Central memory CD8-positive, alpha-beta T cell (primary cell): ENCODE data around the gene TASOR2.
A peak's percentile ranks its signal among the peaks of the same experiment; 100 is the strongest.

Experiments
- ATAC-seq: fragments of 150-1000 bp; cut with Tn5 transposase; replicated peaks from 2 replicates; pipeline ENCODE4 v1.10.0; 2022; ENCODE audit warnings: mild to moderate bottlenecking, moderate FRiP score, moderate number of reproducible peaks; ENCODE audit not compliant: poor library complexity, severe bottlenecking; ENCODE audit errors: extremely low read depth
- DNase-seq, 2 donors: peaks; one replicate each; pipeline ENCODE4 v3.0.0; 2021; ENCODE audit warnings: low spot score in 2 of 2
- H3K27ac Mint-ChIP-seq: one replicate; pipeline ENCODE4 v1.8.0; 2022; ENCODE audit warnings: low read depth, mild to moderate bottlenecking, moderate library complexity, mixed read lengths
- H3K27me3 Mint-ChIP-seq: one replicate; pipeline ENCODE4 v1.8.0; 2022; ENCODE audit warnings: mixed read lengths
- H3K36me3 Mint-ChIP-seq: one replicate; pipeline ENCODE4 v1.8.0; 2022; ENCODE audit warnings: mild to moderate bottlenecking, moderate library complexity, mixed read lengths; ENCODE audit not compliant: insufficient read depth
- H3K4me1 Mint-ChIP-seq: one replicate; pipeline ENCODE4 v1.8.0; 2022; ENCODE audit warnings: mixed read lengths
- H3K4me3 Mint-ChIP-seq: one replicate; pipeline ENCODE4 v1.8.0; 2022; ENCODE audit warnings: mild to moderate bottlenecking, moderate library complexity, mixed read lengths
- H3K9me3 Mint-ChIP-seq: one replicate; pipeline ENCODE4 v1.8.0; 2022; ENCODE audit warnings: mixed read lengths

The TASOR2 gene

DNA sequence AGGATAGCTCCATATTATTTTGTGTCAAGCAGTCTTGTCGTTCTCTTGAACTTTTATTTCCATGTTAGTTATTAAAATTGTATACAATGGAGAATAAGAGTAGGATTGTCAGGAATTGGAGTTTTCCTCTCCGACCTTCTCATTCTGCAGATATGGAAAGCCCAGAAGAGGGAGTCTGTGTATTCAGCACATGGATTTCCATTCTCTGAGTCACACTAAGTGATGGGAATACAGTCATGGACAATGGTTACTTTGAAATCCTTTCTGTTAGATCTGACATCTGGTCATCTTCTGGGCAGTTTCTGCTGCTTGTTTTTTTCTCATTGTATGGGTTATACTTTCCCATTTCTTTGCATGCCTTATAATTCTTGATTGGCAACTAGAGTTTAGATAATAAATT lies 5.0 kb upstream of the TASOR2 start:
- DNase-seq (no peak), ATAC-seq (no peak)
- no peak overlapping the region for H3K4me3 Mint-ChIP-seq
- H3K27ac Mint-ChIP-seq = no peak overlapping the region
- no peaks in the 10 kb centered on the region for H3K9me3 Mint-ChIP-seq
- H3K27me3 Mint-ChIP-seq = peaks cover 44% of the 10 kb centered on the region
- H3K4me1 Mint-ChIP-seq = peaks cover 13% of the 10 kb centered on the region
- peaks cover 7% of the 10 kb centered on the region for H3K36me3 Mint-ChIP-seq

DNA sequence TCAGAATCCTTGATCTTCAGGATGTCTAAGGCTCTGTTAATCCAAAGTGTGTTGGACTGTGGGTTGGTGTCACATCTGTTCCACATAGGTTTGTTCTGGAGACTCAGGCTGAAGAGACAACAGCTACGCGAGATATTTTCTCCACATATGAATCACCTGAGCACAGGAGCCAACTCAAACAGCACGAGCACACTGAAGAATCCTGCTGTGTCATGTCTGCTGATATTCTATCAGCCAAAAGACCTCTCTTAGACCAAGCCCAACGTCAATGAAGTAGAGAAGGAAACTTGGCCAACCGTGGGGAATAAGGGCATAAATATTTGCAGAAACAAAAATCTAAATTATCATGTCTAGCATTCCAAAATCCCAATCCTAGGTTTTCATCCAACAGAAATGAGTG lies 2.7 kb upstream of the TASOR2 start:
- peaks cover 34% of the 10 kb centered on the region for H3K27me3 Mint-ChIP-seq
- H3K4me1 Mint-ChIP-seq = peaks cover 30% of the 10 kb centered on the region
- H3K36me3 Mint-ChIP-seq = peaks cover 12% of the 10 kb centered on the region
- H3K27ac Mint-ChIP-seq = no peak overlapping the region
- no peak overlapping the region for H3K4me3 Mint-ChIP-seq
- no peaks in the 10 kb centered on the region for H3K9me3 Mint-ChIP-seq
- ATAC-seq (no peak), DNase-seq (no peak)

DNA sequence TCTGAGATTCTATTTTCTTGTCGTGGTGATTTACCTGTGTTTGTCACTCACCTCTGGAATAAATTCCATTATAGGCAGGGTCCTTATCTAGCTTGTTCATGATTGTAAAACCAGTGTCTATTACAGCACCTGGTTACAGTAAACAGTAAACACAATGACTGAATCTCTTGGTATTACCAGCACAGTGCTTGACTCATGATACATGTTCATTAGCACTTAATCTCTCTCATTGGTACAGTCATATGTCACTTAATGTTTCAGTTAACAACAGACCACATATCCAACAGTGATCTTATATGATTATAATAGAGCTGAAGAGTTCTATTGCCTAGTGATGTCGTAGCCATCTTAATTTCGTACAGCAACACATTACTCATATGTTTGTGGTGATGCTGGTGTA lies 1.6 kb upstream of the TASOR2 start:
- ATAC-seq = no peak
- H3K27ac Mint-ChIP-seq = no peak overlapping the region
- H3K36me3 Mint-ChIP-seq = peaks cover 12% of the 10 kb centered on the region

DNA sequence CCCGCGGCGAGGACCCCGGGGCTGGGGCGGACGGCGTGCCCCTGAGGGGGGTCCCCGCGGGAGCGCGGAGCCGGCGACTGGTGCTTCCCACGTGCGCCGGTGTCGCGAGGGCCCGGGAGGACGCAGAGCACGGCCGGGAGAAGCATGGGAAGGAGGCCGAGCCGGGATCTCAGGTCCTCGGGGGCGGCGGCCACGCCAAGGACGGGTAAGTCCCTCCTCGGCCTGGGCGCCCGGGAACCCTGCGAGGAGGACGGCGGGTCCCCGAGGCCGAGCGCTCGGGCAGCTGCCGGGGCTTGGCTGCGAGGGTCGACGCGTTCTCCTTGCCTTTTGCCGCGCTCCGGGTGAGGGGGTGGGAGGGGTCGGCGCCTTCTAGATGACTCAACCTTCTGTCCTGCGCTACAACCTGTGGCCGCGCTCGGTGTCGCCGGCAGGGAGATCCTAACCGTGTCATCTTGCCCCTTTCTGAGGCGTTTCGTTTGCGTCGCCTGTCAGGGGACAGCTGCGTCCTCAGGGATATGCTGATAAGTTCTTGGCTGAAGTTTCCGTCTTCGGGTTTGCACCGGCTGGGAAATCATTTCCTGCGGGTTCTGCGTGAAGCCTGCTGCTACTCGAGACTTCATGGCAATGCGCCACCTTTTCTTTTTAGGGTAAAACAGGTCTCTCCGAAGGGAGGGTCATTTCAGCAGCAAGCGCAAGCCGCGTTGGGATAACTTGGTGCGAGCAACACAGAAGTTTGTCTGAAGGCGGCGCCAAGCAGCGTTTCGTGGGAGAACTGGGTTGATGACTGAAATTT lies 529 bp downstream of the TASOR2 start:
- H3K9me3 Mint-ChIP-seq = no peaks in the 10 kb centered on the region
- DNase-seq = peak; percentile 46 to 55
- peak overlapping the region; percentile 97 for H3K4me3 Mint-ChIP-seq
- ATAC-seq = peak; percentile 72
- peaks cover 12% of the 10 kb centered on the region for H3K36me3 Mint-ChIP-seq
- H3K27ac Mint-ChIP-seq = peak overlapping the region; percentile 98
- H3K27me3 Mint-ChIP-seq = peaks cover 2% of the 10 kb centered on the region
- peaks cover 43% of the 10 kb centered on the region for H3K4me1 Mint-ChIP-seq

More for the DNA sequence above, 1.6 kb upstream of the TASOR2 start:
- Mint-ChIP-seq H3K4me3 (peak overlapping the region; percentile 4), H3K27me3 (peaks cover 23% of the 10 kb centered on the region), H3K9me3 (no peaks in the 10 kb centered on the region), H3K4me1 (peaks cover 30% of the 10 kb centered on the region)
- no peak for DNase-seq

DNA sequence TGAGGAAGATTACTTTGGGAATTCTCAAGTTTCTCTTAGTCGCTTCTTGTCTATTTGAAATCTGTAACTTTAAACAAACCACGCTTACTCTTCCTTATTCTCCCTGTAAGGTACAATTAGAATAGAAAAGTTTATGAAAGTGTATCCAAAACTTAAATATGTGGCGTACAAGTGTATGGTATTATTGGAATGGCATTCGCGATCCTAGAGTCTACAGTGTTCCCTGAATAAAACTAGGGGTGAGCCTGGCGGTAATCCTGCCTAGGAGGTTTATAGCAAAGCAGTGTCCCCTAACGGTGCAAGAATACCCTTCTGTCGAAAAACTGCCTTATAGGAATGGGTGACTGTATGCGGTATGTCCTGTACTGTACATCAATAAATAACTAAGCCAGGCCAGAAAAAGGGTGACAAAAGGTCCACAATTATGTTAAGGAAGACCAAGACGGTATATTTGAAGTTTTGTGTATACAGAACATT lies 1.2 kb downstream of the TASOR2 start:
- no peak for DNase-seq
- no peaks in the 10 kb centered on the region for H3K9me3 Mint-ChIP-seq
- peak overlapping the region; percentile 97 for H3K4me3 Mint-ChIP-seq
- H3K27me3 Mint-ChIP-seq = no peaks in the 10 kb centered on the region
- no peak for ATAC-seq
- H3K36me3 Mint-ChIP-seq = peaks cover 12% of the 10 kb centered on the region
- peak overlapping the region; percentile 98 for H3K27ac Mint-ChIP-seq
- H3K4me1 Mint-ChIP-seq = peaks cover 43% of the 10 kb centered on the region

DNA sequence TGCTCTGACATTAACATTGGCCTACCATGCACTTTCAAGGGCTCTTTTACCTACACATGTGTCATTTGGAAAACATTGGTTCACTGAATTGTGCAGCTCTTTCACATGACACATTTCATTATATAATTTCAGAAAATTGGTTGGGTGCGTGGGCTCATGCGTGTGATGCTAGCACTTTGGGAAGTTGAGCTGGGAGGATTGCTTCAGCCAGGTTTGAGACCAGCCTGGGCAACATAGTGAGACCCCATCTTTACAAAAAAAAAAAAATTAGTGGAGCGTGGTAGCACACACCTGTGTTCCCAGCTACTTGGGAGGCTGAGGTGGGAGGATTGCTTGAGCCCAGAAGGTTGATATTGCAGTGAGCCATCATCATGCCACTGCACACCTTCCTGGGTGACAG lies 3.9 kb downstream of the TASOR2 start:
- H3K27ac Mint-ChIP-seq = no peak overlapping the region
- H3K27me3 Mint-ChIP-seq = no peaks in the 10 kb centered on the region
- H3K4me1 Mint-ChIP-seq = peaks cover 46% of the 10 kb centered on the region
- H3K4me3 Mint-ChIP-seq = no peak overlapping the region
- H3K9me3 Mint-ChIP-seq = no peaks in the 10 kb centered on the region
- DNase-seq (no peak), ATAC-seq (no peak)
- H3K36me3 Mint-ChIP-seq = peaks cover 9% of the 10 kb centered on the region

DNA sequence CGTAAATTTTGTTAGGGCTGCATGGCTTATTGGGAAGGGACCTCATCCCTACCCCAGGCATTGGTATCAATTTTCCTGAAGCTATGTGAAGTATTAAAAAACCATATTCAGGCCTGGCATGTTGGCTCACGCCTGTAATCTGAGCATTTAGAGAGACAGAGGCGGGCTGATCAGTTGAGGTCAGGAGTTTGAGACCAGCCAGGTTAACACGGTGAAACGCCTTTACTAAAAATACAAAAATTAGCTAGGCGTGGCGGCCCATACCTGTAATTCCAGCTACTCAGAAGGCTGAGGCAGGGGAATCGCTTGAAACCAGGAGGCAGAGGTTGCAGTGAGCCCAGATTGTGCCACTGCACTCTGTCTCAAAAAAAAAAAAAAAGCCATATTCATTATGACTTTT lies 7.1 kb downstream of the TASOR2 start:
- peak overlapping the region; percentile 58 for H3K4me3 Mint-ChIP-seq
- H3K27me3 Mint-ChIP-seq = no peaks in the 10 kb centered on the region
- ATAC-seq (no peak), DNase-seq (no peak)
- no peaks in the 10 kb centered on the region for H3K36me3 Mint-ChIP-seq
- no peak overlapping the region for H3K27ac Mint-ChIP-seq
- no peaks in the 10 kb centered on the region for H3K9me3 Mint-ChIP-seq
- peaks cover 40% of the 10 kb centered on the region for H3K4me1 Mint-ChIP-seq

DNA sequence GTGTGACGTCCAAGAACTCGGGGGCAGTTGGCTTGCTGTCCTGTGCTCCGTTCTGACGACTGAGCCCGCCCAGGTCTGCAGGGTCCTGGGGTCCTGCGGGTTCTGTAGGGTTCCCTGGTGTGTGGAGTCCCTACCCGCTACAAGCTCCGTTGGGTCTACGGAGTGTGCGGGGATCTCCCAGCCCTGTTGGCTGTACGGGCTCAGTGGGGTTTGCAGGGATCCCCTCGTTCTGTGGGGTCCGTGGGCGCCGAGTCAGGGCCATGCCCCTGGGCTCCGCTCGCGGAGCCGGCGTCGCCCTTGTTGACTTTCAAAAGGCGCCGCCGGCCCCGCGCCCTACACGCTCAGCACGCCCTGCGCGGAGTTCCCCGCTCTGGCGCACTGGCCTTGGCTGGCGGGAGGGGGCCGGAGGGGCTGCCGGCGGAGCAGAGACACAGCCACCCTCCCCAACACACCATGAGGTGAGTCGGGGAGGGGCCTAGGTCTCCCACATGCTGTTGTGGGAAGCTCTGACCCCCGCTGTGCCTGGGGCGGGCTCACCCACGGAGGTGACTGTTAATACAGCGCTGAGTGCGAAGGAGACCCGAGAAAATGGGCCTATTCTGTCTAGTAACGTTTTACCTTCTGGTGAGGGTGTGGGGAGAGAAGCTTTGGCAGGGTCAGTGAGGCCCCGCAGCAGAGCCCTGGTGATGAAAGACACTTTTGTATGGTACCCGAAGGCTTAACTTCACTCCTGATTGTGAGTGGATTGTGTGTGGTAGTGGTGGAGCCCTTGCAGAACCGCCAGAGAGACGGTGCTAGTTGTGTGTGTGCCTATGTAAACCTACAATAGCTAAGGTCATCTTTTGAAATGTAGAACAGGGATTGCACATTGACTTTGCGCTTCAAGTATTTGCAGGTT lies 8.1 kb downstream of the TASOR2 start:
- ATAC-seq (peak; percentile 90), DNase-seq (peak; percentile 37 to 38)
- H3K36me3 Mint-ChIP-seq = no peaks in the 10 kb centered on the region
- peaks cover 47% of the 10 kb centered on the region for H3K4me1 Mint-ChIP-seq
- H3K27ac Mint-ChIP-seq = peak overlapping the region; percentile 85
- H3K9me3 Mint-ChIP-seq = no peaks in the 10 kb centered on the region
- no peaks in the 10 kb centered on the region for H3K27me3 Mint-ChIP-seq
- H3K4me3 Mint-ChIP-seq = peak overlapping the region; percentile 58

DNA sequence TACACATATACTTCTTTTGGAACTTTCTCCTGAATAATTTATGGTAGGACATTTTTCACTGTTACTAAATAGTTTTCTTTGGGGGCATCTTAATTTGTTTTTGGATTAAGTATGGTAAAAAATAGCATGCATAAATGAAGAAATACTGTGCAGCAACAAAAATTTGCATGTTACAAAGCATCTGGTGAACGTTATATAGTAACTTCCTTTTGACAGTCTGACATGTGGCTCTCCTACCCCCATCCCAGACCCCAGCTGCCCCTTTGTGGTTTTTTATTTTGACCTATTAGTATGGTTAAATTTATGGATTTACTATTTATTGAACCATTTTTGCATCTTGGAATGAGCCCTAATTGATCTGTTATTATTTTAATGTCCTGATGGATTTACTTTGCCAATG lies 9.9 kb downstream of the TASOR2 start:
- Mint-ChIP-seq H3K27me3 (no peaks in the 10 kb centered on the region), H3K4me1 (peaks cover 35% of the 10 kb centered on the region)

DNA sequence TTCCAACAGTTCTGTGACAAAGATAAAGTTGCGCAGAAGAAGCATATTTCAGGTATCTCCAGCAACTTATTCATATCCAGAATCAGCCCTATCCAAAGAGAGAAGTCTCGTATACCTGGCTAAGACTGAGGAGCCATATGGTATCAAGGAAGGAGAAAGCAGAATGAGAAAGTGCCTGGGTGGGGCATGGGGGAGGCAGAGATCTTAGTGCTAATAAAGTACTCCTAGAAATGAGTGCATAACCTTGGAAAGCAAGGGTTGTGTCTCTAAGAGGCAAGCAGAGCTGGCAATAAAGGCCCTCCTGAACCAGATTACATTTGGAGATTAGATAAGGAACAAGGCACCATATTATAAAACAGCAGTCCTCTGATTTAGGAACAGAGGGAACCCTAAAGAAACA lies 12.7 kb downstream of the TASOR2 start:
- Mint-ChIP-seq H3K4me1 (peaks cover 35% of the 10 kb centered on the region), H3K4me3 (no peak overlapping the region), H3K9me3 (no peaks in the 10 kb centered on the region), H3K36me3 (no peaks in the 10 kb centered on the region), H3K27me3 (no peaks in the 10 kb centered on the region), H3K27ac (no peak overlapping the region)
- ATAC-seq (no peak), DNase-seq (no peak)

More for the DNA sequence above, 9.9 kb downstream of the TASOR2 start:
- DNase-seq (no peak), ATAC-seq (no peak)
- H3K4me3 Mint-ChIP-seq = no peak overlapping the region
- no peaks in the 10 kb centered on the region for H3K36me3 Mint-ChIP-seq
- no peaks in the 10 kb centered on the region for H3K9me3 Mint-ChIP-seq
- H3K27ac Mint-ChIP-seq = no peak overlapping the region

DNA sequence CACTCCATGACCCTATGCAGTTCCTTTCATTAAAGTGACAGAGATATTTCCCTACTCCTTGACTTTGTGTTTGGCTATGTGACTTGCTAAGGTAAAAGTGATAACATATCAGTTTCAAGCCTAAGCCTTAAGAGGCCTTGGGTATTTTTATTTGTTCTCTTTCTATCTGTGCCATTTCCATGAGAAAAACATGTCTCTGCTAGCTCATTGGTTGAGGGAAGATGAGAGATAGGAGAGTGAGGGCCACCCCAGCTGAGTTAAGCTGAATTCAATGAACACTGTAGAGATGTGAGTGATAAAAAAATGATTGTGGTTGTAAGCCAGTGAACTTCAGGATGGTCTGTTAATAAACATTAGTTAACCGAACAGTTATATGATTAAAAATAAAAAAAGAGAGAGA lies 13.4 kb downstream of the TASOR2 start:
- H3K4me1 Mint-ChIP-seq = peaks cover 30% of the 10 kb centered on the region
- H3K9me3 Mint-ChIP-seq = no peaks in the 10 kb centered on the region
- no peaks in the 10 kb centered on the region for H3K36me3 Mint-ChIP-seq
- H3K4me3 Mint-ChIP-seq = no peak overlapping the region
- no peak for DNase-seq
- ATAC-seq = no peak
- no peaks in the 10 kb centered on the region for H3K27me3 Mint-ChIP-seq
- no peak overlapping the region for H3K27ac Mint-ChIP-seq

DNA sequence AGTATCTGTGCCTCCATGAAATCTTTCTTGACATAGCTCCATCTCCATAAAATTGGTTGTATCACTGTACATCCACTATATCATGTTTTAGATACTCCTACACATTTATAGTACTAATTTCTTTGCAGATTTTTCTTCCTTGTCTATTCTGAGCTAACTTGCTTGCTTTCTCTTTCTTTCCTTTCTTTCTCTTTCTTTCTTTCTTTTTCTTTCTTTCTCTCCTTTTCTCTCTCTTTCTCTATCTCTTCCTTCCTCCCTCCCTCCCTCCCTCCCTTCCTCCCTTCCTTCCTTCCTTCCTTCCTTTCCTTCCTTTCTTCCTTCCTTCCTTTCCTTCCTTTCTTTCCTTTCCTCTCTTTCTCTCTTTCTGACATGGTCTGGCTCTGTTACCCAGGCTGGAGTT lies 23.7 kb downstream of the TASOR2 start:
- no peak for ATAC-seq
- Mint-ChIP-seq H3K4me1 (peaks cover 65% of the 10 kb centered on the region), H3K27ac (peak overlapping the region; percentile 78), H3K27me3 (no peaks in the 10 kb centered on the region), H3K4me3 (no peak overlapping the region), H3K36me3 (peaks cover 5% of the 10 kb centered on the region), H3K9me3 (no peaks in the 10 kb centered on the region)
- no peak for DNase-seq
